SK-N-SH (cell line): ENCODE data around the gene FGGY.

ENCODE experiments used
- CTCF ChIP-seq: fragments of 200-600 bp; sonication (generic); IDR thresholded peaks from 2 replicates; pipeline ENCODE4 v1.6.1; 2017; ENCODE audit warnings: antibody characterized with exemption, mild to moderate bottlenecking, moderate library complexity
- EP300 ChIP-seq, 2 experiments: IDR thresholded peaks; 2 replicates each; pipeline versions ENCODE4 v1.4.0 to v1.6.1; 2012; ENCODE audit warnings: borderline replicate concordance in 1 of 2, low read depth in 1 of 2, low read length in 1 of 2
- EZH2phosphoT487 ChIP-seq: fragments of 200-600 bp; sonication (generic); IDR thresholded peaks from 2 replicates; pipeline ENCODE4 v1.6.1; 2017; ENCODE audit warnings: low read depth, mixed run types, mild to moderate bottlenecking, antibody characterized with exemption, moderate library complexity, borderline replicate concordance
- FOXM1 ChIP-seq: IDR thresholded peaks from 2 replicates; pipeline ENCODE4 v1.4.0; 2012; ENCODE audit warnings: low read depth, mild to moderate bottlenecking
- IRF3 ChIP-seq: fragments of 150-350 bp; IDR thresholded peaks from 2 replicates; pipeline ENCODE4 v1.6.1; 2016; ENCODE audit warnings: mild to moderate bottlenecking, low read depth, low read length
- MAX ChIP-seq: IDR thresholded peaks from 2 replicates; pipeline ENCODE4 v1.4.0; 2012; ENCODE audit warnings: low read depth
- NRF1 ChIP-seq: IDR thresholded peaks from 2 replicates; pipeline ENCODE4 v1.6.1; 2012; ENCODE audit warnings: low read depth, mild to moderate bottlenecking, low read length
- POLR2AphosphoS5 ChIP-seq: IDR thresholded peaks from 2 replicates; pipeline ENCODE4 v1.6.1; 2012; ENCODE audit warnings: low read depth, low read length
- RCOR1 ChIP-seq: fragments of 150-350 bp; IDR thresholded peaks from 2 replicates; pipeline ENCODE4 v1.6.1; 2017; ENCODE audit warnings: antibody characterized with exemption, low read length
- RXRA ChIP-seq: IDR thresholded peaks from 2 replicates; pipeline ENCODE4 v1.4.0; 2012; ENCODE audit warnings: low read depth, mild to moderate bottlenecking, borderline replicate concordance
- SIN3A ChIP-seq: IDR thresholded peaks from 2 replicates; pipeline ENCODE4 v1.6.1; 2012; ENCODE audit warnings: low read depth, mild to moderate bottlenecking, low read length, moderate library complexity, borderline replicate concordance
- SMC3 ChIP-seq: IDR thresholded peaks from 2 replicates; pipeline ENCODE4 v1.6.1; 2012; ENCODE audit warnings: low read depth, low read length, improper control_type of control experiment
- YY1 ChIP-seq: IDR thresholded peaks from 2 replicates; pipeline ENCODE4 v1.4.0; 2012; ENCODE audit warnings: low read depth, mild to moderate bottlenecking
- ZBTB33 ChIP-seq: IDR thresholded peaks from 2 replicates; pipeline ENCODE4 v1.4.0; 2012; ENCODE audit warnings: low read depth, borderline replicate concordance

GRCh38 chr1:59352065-59352464 is 55.2 kb downstream of the FGGY start:
- TF ChIP-seq SMC3: no peak
- TF ChIP-seq RCOR1: no peak
- no peak for TF ChIP-seq YY1
- no peak for TF ChIP-seq EZH2phosphoT487
- TF ChIP-seq IRF3: no peak
- TF ChIP-seq EP300 (IDR thresholded peaks at IDR 0.05; ENCODE audit: borderline replicate concordance in 1 of 2, low read depth in 1 of 2, low read length in 1 of 2): no peak
- TF ChIP-seq CTCF: no peak
- no peak for TF ChIP-seq SIN3A
- TF ChIP-seq POLR2AphosphoS5: no peak
- no peak for TF ChIP-seq NRF1
- no peak for TF ChIP-seq RXRA
- no peak for TF ChIP-seq ZBTB33
- TF ChIP-seq MAX: no peak
- no peak for TF ChIP-seq FOXM1
